Cardiac muscle cell (in vitro differentiated cells and primary cell): ENCODE data around the gene PHLDA2. TPM values are rescaled to one million over a fixed set of nuclear protein-coding genes. Genes with fewer than 3 reads are reported as not detected.

Experiments used
- DNase-seq, 2 donors: peaks; one replicate each; pipeline versions ENCODE4 v3.0.0 to v3.0.0-alpha.2; 2010 to 2017; ENCODE audit warnings: low read depth in 1 of 2, low spot score in 1 of 2
- H3K27ac ChIP-seq: fragments of 200-600 bp; sonication (generic); 2 replicates; pipeline ENCODE4 v1.5.1; 2016
- H3K27me3 ChIP-seq: fragments of 200-600 bp; sonication (generic); 2 replicates; pipeline ENCODE4 v1.6.0; 2016; ENCODE audit warnings: control low read depth
- H3K36me3 ChIP-seq: fragments of 200-600 bp; sonication (generic); 2 replicates; pipeline ENCODE4 v1.5.1; 2016; ENCODE audit warnings: control low read depth
- H3K4me1 ChIP-seq: fragments of 200-600 bp; sonication (generic); 2 replicates; pipeline ENCODE4 v1.8.1; 2017; ENCODE audit warnings: low read depth, mild to moderate bottlenecking, mixed run types
- H3K4me3 ChIP-seq: fragments of 200-600 bp; sonication (generic); 2 replicates; pipeline ENCODE4 v1.5.1; 2016; ENCODE audit warnings: mild to moderate bottlenecking
- H3K9me3 ChIP-seq: fragments of 200-600 bp; sonication (generic); 2 replicates; pipeline ENCODE4 v1.5.1; 2017; ENCODE audit warnings: low read depth, mild to moderate bottlenecking, control low read depth
- CTCF ChIP-seq: IDR thresholded peaks from 2 replicates; pipeline ENCODE4 v1.5.1; 2012; ENCODE audit warnings: low read depth, mild to moderate bottlenecking, low read length
- polyA plus RNA-seq: library from polyadenylated mRNA; unstranded; fragments of >200 nt; fragmentation: Nextera tagmentation; extraction: Ambion mirVana; gene quantifications from 2 replicates; pipeline ENCODE4 v1.2.1, GENCODE V29; 2016
- total RNA-seq: library from RNA; depleted of rRNA; stranded (reverse); fragments of >200 nt; gene quantifications from 2 replicates; pipeline ENCODE4 v1.2.3, GENCODE V29; 2016

Gene PHLDA2
- total and polyA plus RNA-seq, 2 experiments from 2014 or later, result 0.73 to 1.1 TPM

- H3K9me3 ChIP-seq, result no peaks in the 10 kb centered on the region
- H3K4me3 ChIP-seq, result no peak overlapping the region
- peaks cover 63% of the 10 kb centered on the region for H3K36me3 ChIP-seq
- no peak overlapping the region for H3K27ac ChIP-seq
- TF ChIP-seq CTCF, result no peak
- no peaks in the 10 kb centered on the region for H3K4me1 ChIP-seq
- DNase-seq, result peak in 1 of 2 donors; percentile 52
- no peaks in the 10 kb centered on the region for H3K27me3 ChIP-seq
Observed at GRCh38 chr11:2951231-2952110, 22.3 kb upstream of the PHLDA2 start.

- peaks cover 2% of the 10 kb centered on the region for H3K4me1 ChIP-seq
- no peak for DNase-seq
- no peak overlapping the region for H3K27ac ChIP-seq
- no peaks in the 10 kb centered on the region for H3K9me3 ChIP-seq
- no peak overlapping the region for H3K4me3 ChIP-seq
- no peak for TF ChIP-seq CTCF
- peaks cover 57% of the 10 kb centered on the region for H3K36me3 ChIP-seq
- H3K27me3 ChIP-seq, result no peaks in the 10 kb centered on the region
Observed at GRCh38 chr11:2950825-2951224, 21.6 kb upstream of the PHLDA2 start.

GRCh38 chr11:2949920-2950319, 20.7 kb upstream of the PHLDA2 start:
- peaks cover 11% of the 10 kb centered on the region for H3K4me1 ChIP-seq
- TF ChIP-seq CTCF, result no peak
- no peak for DNase-seq
- H3K4me3 ChIP-seq, result no peak overlapping the region
- H3K36me3 ChIP-seq, result peaks cover 53% of the 10 kb centered on the region
- no peak overlapping the region for H3K27ac ChIP-seq
- no peaks in the 10 kb centered on the region for H3K27me3 ChIP-seq
- no peaks in the 10 kb centered on the region for H3K9me3 ChIP-seq

GRCh38 chr11:2947744-2948143, 18.5 kb upstream of the PHLDA2 start:
- TF ChIP-seq CTCF, result no peak
- Histone ChIP-seq H3K27me3 (no peaks in the 10 kb centered on the region), H3K4me1 (peaks cover 11% of the 10 kb centered on the region), H3K27ac (no peak overlapping the region), H3K36me3 (peaks cover 49% of the 10 kb centered on the region), H3K9me3 (no peaks in the 10 kb centered on the region), H3K4me3 (no peak overlapping the region)
- no peak for DNase-seq

GRCh38 chr11:2945757-2946287, 16.6 kb upstream of the PHLDA2 start:
- no peak for DNase-seq
- H3K36me3 ChIP-seq, result peaks cover 30% of the 10 kb centered on the region
- H3K4me1 ChIP-seq, result peaks cover 11% of the 10 kb centered on the region
- H3K27ac ChIP-seq, result peak overlapping the region; percentile 9
- H3K9me3 ChIP-seq, result no peaks in the 10 kb centered on the region
- no peaks in the 10 kb centered on the region for H3K27me3 ChIP-seq
- H3K4me3 ChIP-seq, result no peak overlapping the region
- TF ChIP-seq CTCF, result no peak
